ENCODE data around the gene SRGAP3.

SRGAP3 gene

GRCh38 chr3:9247941-9248521, 1.4 kb downstream of the SRGAP3 start:
- H3K36me3 ChIP-seq (ENCODE audit: insufficient read depth) = no peaks in the 10 kb centered on the region
- H3K4me3 ChIP-seq (IDR thresholded peaks at IDR 0.05; ENCODE audit: insufficient read depth, low read depth, low read length) = no peak overlapping the region
- H3K4me2 ChIP-seq = no peak overlapping the region
- no peaks in the 10 kb centered on the region for H3K4me1 ChIP-seq (ENCODE audit: low read depth, poor library complexity, severe bottlenecking)
- H2AFZ ChIP-seq (ENCODE audit: low read depth) = no peak overlapping the region
- TF ChIP-seq CTCF (conservative IDR thresholded peaks at IDR 0.05; ENCODE audit: low read depth, low read length) = no peak
- no peaks in the 10 kb centered on the region for H4K20me1 ChIP-seq (ENCODE audit: insufficient read depth)
- H3K79me2 ChIP-seq (ENCODE audit: insufficient read depth, low read depth) = no peaks in the 10 kb centered on the region
- H3K27ac ChIP-seq = no peak overlapping the region
- H3K27me3 ChIP-seq (ENCODE audit: insufficient read depth, low read depth) = no peaks in the 10 kb centered on the region
- H3K9ac ChIP-seq = no peak overlapping the region

- no peaks in the 10 kb centered on the region for H3K79me2 ChIP-seq (ENCODE audit: insufficient read depth, low read depth)
- no peak overlapping the region for H3K4me2 ChIP-seq
- H3K27ac ChIP-seq = no peak overlapping the region
- no peak overlapping the region for H2AFZ ChIP-seq (ENCODE audit: low read depth)
- no peaks in the 10 kb centered on the region for H3K27me3 ChIP-seq (ENCODE audit: insufficient read depth, low read depth)
- H4K20me1 ChIP-seq (ENCODE audit: insufficient read depth) = no peaks in the 10 kb centered on the region
- H3K36me3 ChIP-seq (ENCODE audit: insufficient read depth) = no peaks in the 10 kb centered on the region
- H3K4me3 ChIP-seq (IDR thresholded peaks at IDR 0.05; ENCODE audit: insufficient read depth, low read depth, low read length) = no peak overlapping the region
- no peak for TF ChIP-seq CTCF (conservative IDR thresholded peaks at IDR 0.05; ENCODE audit: low read depth, low read length)
- no peaks in the 10 kb centered on the region for H3K4me1 ChIP-seq (ENCODE audit: low read depth, poor library complexity, severe bottlenecking)
- no peak overlapping the region for H3K9ac ChIP-seq
Observed at GRCh38 chr3:9247361-9247940, 2.0 kb downstream of the SRGAP3 start.

GRCh38 chr3:9246189-9246588, 3.3 kb downstream of the SRGAP3 start:
- Histone ChIP-seq H4K20me1 (ENCODE audit: insufficient read depth) (no peaks in the 10 kb centered on the region), H3K4me3 (IDR thresholded peaks at IDR 0.05; ENCODE audit: insufficient read depth, low read depth, low read length) (no peak overlapping the region), H3K27ac (no peak overlapping the region), H3K4me2 (no peak overlapping the region), H3K79me2 (ENCODE audit: insufficient read depth, low read depth) (no peaks in the 10 kb centered on the region), H3K27me3 (ENCODE audit: insufficient read depth, low read depth) (no peaks in the 10 kb centered on the region), H3K36me3 (ENCODE audit: insufficient read depth) (no peaks in the 10 kb centered on the region), H3K9ac (no peak overlapping the region), H2AFZ (ENCODE audit: low read depth) (no peak overlapping the region), H3K4me1 (ENCODE audit: low read depth, poor library complexity, severe bottlenecking) (no peaks in the 10 kb centered on the region)
- TF ChIP-seq CTCF (conservative IDR thresholded peaks at IDR 0.05; ENCODE audit: low read depth, low read length) = no peak

GRCh38 chr3:9244495-9245183, 4.8 kb downstream of the SRGAP3 start:
- Histone ChIP-seq H3K79me2 (ENCODE audit: insufficient read depth, low read depth) (no peaks in the 10 kb centered on the region), H3K36me3 (ENCODE audit: insufficient read depth) (no peaks in the 10 kb centered on the region), H3K27me3 (ENCODE audit: insufficient read depth, low read depth) (no peaks in the 10 kb centered on the region), H4K20me1 (ENCODE audit: insufficient read depth) (no peaks in the 10 kb centered on the region), H3K4me1 (ENCODE audit: low read depth, poor library complexity, severe bottlenecking) (no peaks in the 10 kb centered on the region), H3K4me3 (IDR thresholded peaks at IDR 0.05; ENCODE audit: insufficient read depth, low read depth, low read length) (no peak overlapping the region), H3K4me2 (no peak overlapping the region), H3K9ac (no peak overlapping the region), H3K27ac (no peak overlapping the region), H2AFZ (ENCODE audit: low read depth) (no peak overlapping the region)
- TF ChIP-seq CTCF (conservative IDR thresholded peaks at IDR 0.05; ENCODE audit: low read depth, low read length) = no peak

Data from KMS-11 (cell line).